ENCODE measurements around the gene PTP4A1.

Gene PTP4A1

GRCh38 chr6:63572044-63572746 lies at the start of gene PTP4A1, which contains the start of gene LOC128125822:
Gene PTP4A1, plus strand, starts transcription at chr6:63572480. Its CDS starts 4,401 bp downstream, at chr6:63576881.
Gene LOC128125822, plus strand, starts transcription at chr6:63572480.
- no peak for TF ChIP-seq GATA2 (IDR thresholded peaks at IDR 0.05; ENCODE audit: low read depth, low read length)
- TF ChIP-seq GATA3 (IDR thresholded peaks at IDR 0.05; ENCODE audit: low read depth, low read length) = no peak

- TF ChIP-seq GATA3 (IDR thresholded peaks at IDR 0.05; ENCODE audit: low read depth, low read length) (no peak), GATA2 (IDR thresholded peaks at IDR 0.05; ENCODE audit: low read depth, low read length) (no peak)
These were observed 48.6 kb upstream of the PTP4A1 start for GRCh38 chr6:63523630-63524029.

- TF ChIP-seq GATA2 (IDR thresholded peaks at IDR 0.05; ENCODE audit: low read depth, low read length) (no peak), GATA3 (IDR thresholded peaks at IDR 0.05; ENCODE audit: low read depth, low read length) (no peak)
These were observed 46.9 kb upstream of the PTP4A1 start for GRCh38 chr6:63525186-63525878.

DNA sequence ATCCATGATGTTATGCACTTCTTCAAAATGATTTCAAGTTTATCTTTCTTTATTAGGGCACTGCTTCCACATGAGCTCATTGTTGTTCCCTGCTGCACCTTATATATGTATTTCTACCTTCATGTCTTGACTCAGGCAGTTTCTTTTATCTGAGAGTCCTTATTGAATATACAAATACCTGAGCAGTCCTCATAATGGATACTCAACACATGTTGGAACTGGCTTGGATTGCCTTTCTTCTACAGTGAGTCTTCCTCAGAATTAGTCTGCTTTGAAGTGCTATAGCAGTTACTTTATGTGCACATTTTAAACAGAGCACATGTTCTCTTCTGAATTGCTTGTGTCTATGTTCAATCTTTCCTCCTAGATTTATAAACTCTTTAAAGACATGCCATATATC lies 45.3 kb upstream of the PTP4A1 start:
- TF ChIP-seq GATA2 (IDR thresholded peaks at IDR 0.05; ENCODE audit: low read depth, low read length) (no peak), GATA3 (IDR thresholded peaks at IDR 0.05; ENCODE audit: low read depth, low read length) (no peak)

GRCh38 chr6:63527658-63528514 lies 44.4 kb upstream of the PTP4A1 start:
- TF ChIP-seq GATA3 (IDR thresholded peaks at IDR 0.05; ENCODE audit: low read depth, low read length) (no peak), GATA2 (IDR thresholded peaks at IDR 0.05; ENCODE audit: low read depth, low read length) (no peak)

GRCh38 chr6:63529498-63529897 lies 42.8 kb upstream of the PTP4A1 start:
- TF ChIP-seq GATA3 (IDR thresholded peaks at IDR 0.05; ENCODE audit: low read depth, low read length) (no peak), GATA2 (IDR thresholded peaks at IDR 0.05; ENCODE audit: low read depth, low read length) (no peak)

GRCh38 chr6:63530182-63530581 lies 42.1 kb upstream of the PTP4A1 start:
- TF ChIP-seq GATA3 (IDR thresholded peaks at IDR 0.05; ENCODE audit: low read depth, low read length) (no peak), GATA2 (IDR thresholded peaks at IDR 0.05; ENCODE audit: low read depth, low read length) (no peak)

DNA sequence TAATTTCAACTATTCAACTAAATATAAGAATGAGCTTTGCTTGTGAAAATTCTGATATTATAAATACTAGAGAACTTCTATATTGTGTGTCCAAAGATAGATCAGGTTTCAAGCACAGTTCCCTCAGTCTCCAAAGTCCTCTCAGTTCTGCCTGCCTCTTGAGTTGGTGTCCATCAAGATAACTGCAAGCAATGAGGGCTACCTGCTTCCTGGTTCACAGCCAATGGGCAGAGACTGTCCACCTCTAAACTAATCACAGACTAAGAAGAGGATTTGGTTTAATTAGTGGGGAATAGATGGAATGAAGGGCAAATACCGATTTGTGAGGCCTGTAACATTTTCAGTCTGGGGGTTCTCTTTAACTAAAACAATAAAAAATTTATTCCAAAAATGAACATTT lies 41.3 kb upstream of the PTP4A1 start:
- TF ChIP-seq GATA2 (IDR thresholded peaks at IDR 0.05; ENCODE audit: low read depth, low read length) = no peak
- no peak for TF ChIP-seq GATA3 (IDR thresholded peaks at IDR 0.05; ENCODE audit: low read depth, low read length)

- TF ChIP-seq GATA2 (IDR thresholded peaks at IDR 0.05; ENCODE audit: low read depth, low read length) = no peak
- TF ChIP-seq GATA3 (IDR thresholded peaks at IDR 0.05; ENCODE audit: low read depth, low read length) = no peak
These were observed 39.3 kb upstream of the PTP4A1 start for GRCh38 chr6:63533026-63533425.

DNA sequence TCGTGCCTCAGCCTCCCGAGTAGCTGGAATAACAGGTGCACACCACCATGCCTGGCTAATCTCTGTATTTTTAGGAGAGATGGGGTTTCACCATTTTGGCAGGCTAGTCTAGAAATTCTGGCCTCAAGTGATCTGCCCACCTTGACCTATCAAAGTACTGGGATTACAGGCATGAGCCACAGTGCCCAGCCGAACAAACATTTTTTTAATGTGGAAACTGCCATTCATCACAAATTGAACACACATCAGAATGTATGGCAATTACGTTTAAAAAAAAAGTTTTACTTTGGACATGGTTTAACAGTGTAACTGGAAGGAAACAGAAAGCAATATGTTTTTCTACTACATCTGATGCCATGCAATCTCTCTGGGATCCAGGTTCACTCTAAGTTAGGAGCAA lies 38.3 kb upstream of the PTP4A1 start:
- TF ChIP-seq GATA3 (IDR thresholded peaks at IDR 0.05; ENCODE audit: low read depth, low read length) = no peak
- no peak for TF ChIP-seq GATA2 (IDR thresholded peaks at IDR 0.05; ENCODE audit: low read depth, low read length)

GRCh38 chr6:63537201-63537958 lies 34.9 kb upstream of the PTP4A1 start:
- TF ChIP-seq GATA2 (IDR thresholded peaks at IDR 0.05; ENCODE audit: low read depth, low read length) (no peak), GATA3 (IDR thresholded peaks at IDR 0.05; ENCODE audit: low read depth, low read length) (no peak)

DNA sequence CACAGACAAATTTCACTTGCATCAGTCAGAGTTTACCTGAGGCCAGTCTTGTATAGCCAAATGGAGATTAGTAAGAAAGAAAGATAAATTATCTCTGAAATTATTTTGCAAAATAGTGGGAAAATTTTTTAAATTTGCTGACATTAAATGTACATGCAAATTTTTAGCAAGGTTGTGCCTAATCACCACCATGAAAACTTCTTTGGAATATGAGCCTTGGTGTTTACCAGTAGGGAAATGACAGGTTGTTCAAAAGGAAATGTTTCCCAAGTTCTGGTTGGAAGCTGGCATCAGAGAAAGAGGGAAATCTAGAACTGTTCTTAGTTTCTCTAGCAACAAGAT lies 34.4 kb upstream of the PTP4A1 start:
- TF ChIP-seq GATA3 (IDR thresholded peaks at IDR 0.05; ENCODE audit: low read depth, low read length) (no peak), GATA2 (IDR thresholded peaks at IDR 0.05; ENCODE audit: low read depth, low read length) (no peak)

DNA sequence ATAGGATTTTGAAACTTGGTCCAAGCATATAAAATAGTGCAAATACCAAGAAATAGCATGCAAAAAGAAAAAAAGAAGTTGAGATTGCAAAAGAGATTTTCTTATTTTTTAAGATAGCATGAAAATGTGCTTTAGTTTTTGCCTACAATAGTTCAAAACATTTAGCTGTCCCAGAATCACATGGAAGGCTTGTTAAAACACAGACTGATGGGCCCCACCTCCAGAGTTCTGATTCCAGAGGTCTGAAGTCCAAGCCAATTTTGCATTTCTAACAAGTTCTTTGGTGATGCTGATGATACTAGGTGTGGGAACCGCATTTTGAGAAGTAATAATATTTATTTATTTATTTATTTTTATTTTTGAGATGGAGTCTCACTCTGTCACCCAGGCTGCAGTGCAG lies 33.7 kb upstream of the PTP4A1 start:
- TF ChIP-seq GATA2 (IDR thresholded peaks at IDR 0.05; ENCODE audit: low read depth, low read length) = no peak
- TF ChIP-seq GATA3 (IDR thresholded peaks at IDR 0.05; ENCODE audit: low read depth, low read length) = no peak

GRCh38 chr6:63543001-63543400 lies 29.3 kb upstream of the PTP4A1 start:
- TF ChIP-seq GATA3 (IDR thresholded peaks at IDR 0.05; ENCODE audit: low read depth, low read length) (no peak), GATA2 (IDR thresholded peaks at IDR 0.05; ENCODE audit: low read depth, low read length) (no peak)

Measured in SH-SY5Y (cell line).